Measurements from ENCODE around the gene ERBIN.
"Not testable (repeated sequence)": the region's sequence is repeated elsewhere in the genome, so short reads cannot be mapped to it uniquely, and the experiment has no call there.

ERBIN gene

DNA sequence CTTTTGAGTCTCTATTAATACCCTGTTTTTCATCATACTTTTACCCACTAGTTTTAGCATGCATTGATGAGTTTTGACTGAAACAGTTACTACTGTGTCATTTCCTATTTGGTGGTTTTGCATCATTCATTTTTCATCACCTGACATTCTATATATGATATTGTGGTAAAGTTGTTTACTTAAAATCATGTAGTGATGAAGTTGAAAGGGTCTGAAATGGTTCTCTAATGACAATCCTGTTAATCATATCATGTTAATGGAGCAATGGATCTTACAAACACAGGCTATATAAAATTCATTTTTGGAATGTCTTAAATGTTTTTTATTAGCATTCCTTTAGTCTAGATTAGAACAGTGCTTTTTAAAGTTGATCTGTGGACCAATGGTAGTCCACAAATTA is 84.1 kb downstream of the ERBIN start:
- DNase-seq: no peak

DNA sequence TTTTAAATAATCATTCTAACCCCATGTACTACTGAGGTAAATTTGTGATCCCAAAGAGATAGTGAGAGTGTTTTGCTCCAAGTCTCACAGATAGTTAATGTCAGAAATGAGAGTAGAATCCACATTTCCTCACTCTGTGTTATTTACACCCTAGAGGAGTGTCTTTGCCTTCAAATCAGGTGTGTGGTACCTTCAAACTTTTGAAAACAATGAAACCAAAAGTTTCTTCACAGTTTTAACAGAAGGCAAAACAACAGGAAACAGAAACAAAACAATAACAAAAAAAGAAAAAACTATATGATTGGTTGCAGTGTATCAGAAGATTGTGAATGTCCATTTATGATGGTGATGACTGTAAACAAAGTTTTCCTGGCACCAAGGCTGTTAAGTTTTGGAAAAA is 85.9 kb downstream of the ERBIN start:
- DNase-seq: no peak

DNA sequence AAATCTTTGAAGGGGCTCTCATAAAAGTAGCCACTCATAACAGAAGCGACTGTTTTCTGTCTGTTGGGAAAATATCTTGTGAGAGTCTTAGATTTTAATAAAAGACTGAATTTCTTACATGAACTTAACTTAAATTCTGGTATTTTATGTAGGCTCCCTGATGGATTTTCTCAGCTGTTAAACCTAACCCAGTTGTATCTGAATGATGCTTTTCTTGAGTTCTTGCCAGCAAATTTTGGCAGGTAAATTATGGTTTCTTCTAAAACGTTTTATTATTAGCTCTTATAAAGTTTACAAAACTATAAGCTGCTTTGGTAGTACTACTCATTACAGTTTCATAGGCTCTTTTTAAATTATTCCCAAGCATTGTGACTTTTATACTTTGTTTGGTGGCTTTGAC is 87.0 kb downstream of the ERBIN start:
- DNase-seq: no peak

DNA sequence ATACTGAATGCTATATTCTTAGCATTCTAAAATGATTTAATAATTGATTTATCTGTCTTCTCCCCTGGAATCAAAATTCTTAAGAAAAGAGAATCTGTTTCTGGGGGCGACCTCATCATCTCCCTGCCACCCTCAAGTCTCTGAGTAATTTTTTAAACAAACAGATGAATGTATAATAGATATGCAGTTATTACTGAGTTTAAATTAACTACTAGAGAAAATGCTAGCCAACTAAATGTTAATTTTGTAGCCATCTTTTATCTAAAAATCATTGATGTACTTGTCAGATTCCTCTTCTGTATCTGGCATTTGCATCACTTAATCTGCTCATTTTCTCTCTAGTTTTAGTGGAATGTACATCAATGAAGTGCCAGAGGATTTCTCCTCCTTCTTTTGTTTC is 87.5 kb downstream of the ERBIN start:
- no peak for DNase-seq

DNA sequence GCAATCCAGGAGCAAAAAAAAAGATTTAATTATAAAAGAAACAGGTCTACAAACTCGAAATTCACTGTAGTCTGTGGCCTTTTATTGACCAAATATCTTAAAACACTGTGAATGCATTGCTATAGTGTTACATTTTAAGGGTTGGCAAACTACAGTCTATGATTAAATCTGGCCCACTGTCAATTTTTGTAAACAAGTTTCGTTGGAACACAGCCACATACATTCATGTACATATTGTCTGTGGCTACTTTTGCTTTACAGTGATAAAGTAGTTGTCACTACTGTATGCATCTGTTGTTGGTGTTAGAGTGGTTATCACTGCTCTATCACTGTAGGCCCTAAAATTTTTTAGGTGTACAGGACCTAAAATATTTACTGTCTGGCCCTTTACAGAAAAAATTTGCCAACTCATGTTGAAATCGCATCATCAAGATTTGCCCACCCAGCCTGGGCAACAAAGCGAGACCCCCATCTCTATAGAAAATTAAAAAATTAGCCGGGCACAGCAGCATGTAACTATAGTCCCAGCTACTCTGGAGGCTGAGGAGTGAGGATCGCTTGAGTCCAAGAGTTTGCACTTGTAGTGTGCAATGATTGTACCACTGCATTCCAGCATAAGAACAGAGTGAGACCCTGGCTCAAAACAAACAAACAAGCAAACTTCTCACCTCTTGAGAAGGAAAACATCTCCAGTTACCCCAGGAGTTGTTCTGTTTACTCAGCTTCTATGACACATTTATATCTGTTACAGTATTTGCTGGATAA is 89.0 kb downstream of the ERBIN start:
- DNase-seq: no peak

DNA sequence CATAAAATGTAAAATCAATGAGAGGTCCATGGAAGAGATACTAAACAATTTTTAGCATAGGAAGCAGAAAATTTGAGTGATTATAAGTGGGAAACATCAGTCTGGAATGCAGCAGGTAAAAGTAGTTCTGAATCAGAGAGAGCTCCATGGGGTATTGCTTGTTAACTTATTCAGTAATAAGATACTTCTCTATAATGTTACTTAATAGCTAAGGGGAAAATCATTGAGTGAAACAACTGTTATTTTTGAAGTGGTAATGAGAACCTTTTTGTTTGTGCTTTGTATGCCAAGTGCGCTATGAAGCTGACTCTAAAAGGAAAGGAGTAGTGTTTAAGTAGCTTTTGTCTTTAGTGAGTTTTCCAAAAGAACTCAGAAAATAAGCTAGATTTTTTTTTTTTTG is 95.2 kb downstream of the ERBIN start:
- no peak for DNase-seq

DNA sequence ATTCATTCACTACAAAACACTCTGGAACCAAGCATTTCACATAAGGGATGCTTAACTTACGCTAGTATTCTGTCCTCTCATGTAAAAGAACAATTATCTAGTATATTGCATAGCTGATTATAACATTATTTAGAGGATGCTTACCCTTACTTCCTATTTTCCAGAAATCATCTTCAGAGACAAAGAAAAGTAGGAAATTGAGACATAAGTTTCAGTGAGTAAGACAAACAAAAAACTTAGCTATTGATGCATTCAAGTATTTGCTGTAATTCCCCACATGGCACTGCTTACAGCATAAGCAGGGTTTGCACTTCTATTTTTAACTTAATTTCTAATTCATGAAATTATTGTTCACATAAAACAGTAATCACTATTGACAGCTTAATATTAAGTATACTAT is 112.9 kb downstream of the ERBIN start:
- DNase-seq: no peak

DNA sequence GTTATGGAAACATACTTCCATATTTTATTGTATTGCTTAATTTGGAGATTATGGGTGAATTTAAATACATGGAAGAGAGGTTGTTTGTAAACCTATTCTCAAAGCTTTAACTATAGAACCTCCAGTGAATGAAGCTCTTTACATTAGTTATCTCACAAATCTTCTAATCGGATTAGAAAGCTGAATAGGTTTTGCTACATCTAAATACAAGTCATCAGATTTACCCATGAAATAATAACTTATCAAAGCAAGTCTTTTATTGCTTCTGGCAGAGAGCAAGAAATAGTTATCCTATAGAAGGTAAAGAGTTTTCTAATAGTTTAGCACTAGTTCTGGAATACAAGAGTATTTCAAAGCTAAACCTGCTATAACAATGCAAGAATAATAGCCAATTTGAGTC is 113.3 kb downstream of the ERBIN start:
- DNase-seq: no peak

DNA sequence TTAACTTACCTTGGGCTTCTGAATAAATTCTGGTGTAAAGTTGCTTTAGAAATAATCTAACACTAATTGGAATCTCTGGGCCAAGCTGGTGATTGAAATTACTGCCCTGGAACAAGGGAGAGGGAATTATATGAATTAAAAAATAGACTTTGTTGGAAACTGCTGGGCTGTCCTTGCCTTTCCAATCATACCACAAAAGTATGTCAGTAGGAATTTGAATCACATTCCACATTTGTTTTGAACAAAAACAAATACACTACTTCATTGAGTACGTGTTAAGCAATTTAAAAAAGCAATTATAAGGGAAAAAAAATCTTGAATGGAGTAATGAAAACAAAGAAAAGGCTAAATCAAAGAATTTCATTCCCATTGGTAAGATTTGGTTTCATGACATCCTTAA is 115.3 kb downstream of the ERBIN start:
- DNase-seq: no peak

DNA sequence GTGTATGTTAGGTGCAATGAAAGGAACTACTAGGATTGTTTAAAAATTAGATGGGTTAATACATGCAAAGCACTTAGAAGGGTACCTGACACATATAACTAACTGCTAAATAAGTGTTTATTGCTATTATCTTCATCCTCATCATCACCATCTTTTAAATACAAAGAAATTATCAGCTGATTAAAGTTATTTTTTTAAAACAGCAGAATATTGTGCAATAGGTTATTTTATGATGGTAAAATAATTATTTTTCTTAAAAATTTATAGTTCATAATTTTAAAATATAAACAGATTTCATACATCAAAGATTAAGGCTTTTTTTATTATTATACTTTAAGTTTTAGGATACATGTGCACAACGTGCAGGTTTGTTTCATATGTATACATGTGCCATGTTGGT is 130.9 kb downstream of the ERBIN start:
- no peak for DNase-seq

DNA sequence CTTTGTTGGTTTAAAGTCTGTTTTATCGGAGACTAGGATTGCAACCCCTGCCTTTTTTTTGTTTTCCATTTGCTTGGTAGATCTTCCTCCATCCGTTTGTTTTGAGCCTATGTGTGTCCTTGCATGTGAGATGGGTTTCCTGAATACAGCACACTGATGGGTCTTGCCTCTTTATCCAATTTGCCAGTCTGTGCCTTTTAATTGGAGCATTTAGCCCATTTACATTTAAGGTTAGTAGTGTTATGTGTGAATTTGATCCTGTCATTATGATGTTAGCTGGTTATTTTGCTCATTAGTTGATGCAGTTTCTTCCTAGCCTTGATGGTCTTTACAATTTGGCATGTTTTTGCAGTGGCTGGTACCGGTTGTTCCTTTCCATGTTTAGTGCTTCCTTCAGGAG is 134.9 kb downstream of the ERBIN start:
- DNase-seq: not testable (repeated sequence)

DNA sequence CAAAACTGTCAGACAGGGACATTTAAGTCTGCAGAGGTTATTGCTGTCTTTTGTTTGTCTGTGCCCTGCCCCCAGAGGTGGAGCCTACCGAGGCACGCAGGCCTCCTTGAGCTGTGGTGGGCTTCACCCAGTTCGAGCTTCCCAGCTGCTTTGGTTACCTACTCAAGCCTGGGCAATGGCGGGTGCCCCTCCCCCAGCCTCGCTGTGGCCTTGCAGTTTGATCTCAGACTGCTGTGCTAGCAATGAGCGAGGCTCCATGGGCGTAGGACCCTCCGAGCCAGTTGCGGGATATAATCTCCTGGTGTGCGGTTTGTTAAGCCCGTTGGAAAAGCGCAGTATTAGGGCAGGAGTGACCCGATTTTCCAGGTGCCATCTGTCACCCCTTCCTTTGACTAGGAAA is 136.7 kb downstream of the ERBIN start:
- not testable (repeated sequence) for DNase-seq

DNA sequence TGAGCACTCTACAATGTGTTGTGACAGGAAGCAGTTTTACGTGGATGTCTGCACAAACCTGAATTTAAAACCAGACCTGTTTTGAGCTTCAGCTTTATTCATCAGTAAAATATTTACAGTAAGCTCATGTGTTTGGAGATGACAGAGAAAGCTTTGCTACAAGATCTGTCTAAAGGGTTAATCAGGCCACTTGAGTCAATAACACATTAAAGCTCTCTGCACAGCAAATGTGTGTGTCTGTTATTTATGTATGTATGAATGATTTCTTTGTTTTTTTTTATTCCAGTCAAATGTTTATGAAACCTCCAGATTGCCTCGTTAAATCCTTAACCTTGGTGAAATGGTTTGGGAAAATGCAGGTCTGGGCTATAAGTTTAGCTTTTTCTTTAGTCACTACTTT is 140.5 kb downstream of the ERBIN start:
- DNase-seq: no peak

DNA sequence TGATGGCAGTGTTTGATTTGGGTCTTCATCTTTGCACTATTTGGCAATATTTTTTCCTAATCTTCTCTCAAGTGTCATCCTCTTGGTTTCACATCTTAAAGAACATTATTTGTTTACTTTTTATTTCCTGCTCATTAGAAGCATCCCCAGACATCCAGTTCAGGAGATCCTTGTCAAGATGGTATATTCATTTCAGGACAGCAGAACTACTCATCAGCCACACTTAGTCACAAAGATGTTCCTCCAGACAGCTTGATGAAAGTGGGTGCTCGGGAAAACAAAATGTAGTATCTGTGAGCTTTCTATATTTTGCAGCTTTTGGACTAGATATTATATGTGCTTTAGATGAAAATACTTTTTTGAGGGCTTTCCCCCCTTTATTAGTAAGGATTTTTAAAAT is 145.7 kb downstream of the ERBIN start:
- no peak for DNase-seq

DNA sequence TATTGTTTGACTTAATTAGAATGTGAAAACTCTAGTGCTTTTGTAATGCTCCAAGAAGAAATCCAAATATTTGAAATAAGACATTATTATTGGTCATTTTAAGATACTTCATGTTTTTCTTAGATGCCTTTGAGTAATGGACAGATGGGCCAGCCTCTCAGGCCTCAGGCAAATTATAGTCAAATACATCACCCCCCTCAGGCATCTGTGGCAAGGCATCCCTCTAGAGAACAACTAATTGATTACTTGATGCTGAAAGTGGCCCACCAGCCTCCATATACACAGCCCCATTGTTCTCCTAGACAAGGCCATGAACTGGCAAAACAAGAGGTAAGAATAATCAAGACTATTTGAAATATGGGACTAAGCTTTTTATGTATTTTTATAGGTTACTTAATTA is 148.5 kb downstream of the ERBIN start:
- DNase-seq: no peak

DNA sequence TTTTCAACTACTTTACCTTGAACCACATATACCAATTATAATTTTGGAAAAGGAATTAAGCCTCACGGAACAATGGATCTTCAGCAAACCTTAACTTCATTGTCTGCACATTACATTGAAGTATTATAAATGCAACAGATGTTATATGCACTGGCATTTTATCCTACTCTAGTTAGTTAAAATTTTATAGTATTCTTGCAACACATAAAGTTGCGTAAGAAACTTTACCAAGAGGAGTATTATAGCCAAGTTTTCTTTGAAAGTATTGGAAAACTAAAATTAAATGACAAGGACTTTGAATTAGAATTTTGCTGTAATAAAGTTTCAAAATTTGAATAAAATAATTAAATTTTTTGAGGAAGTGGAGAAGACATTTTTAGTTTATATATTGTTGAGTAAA is 154.3 kb downstream of the ERBIN start:
- no peak for DNase-seq

DNA sequence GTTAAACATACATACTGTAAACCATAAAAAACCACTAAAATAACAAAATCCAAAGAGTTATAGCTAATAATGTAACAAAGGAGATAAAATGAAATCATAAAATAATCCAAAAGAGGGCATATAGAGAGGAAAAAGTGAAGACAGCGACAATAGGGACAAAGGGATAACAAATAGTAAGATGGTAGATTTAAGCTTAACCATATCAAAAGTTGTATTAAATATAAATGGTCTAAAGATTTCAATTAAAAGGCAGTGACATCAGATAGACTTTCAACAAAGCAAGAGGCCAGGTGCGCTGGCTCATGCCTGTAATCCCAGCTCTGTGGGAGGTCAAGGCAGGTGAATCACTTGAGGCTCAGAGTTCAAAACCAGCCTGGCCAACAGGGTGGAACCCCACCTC is 163.0 kb downstream of the ERBIN start:
- DNase-seq: no peak

DNA sequence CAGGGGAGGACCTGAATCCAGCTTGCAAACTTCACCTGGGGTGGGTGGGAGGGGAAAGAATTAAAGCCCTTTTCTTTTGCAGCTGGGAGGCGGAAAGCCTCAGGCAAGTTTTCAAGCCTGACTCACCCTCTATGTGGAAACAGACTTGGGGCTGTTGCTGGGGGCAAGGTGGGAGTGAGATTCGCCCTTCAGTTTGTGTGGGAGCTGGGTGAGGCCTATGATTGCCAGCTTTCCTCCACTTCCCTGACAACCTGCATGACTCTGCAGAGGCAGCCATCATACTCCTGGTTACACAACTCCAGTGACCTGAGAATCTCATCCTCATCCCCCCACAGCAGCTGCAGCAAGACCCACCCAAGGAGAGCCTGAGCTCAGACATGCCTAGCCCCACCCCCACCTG is 174.5 kb downstream of the ERBIN start:
- DNase-seq: no peak

DNA sequence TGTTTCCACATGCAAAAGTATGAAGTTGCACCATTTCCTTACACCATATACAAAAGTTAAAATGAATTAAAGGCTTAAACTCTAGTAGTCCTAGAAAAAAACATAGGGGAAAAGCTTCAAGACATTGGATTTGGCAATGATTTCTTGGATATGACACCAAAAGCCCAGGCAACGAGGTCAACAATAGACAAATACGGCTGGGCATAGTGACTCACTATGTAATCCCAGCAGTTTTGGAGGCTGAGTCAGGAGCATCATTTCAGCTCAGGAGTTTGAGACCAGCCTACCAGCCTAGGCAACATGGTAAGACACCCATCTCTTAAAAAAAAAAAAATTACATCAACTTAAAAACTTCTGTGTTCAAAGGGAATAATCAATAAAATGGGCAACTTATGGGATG is 186.8 kb downstream of the ERBIN start:
- no peak for DNase-seq

DNA sequence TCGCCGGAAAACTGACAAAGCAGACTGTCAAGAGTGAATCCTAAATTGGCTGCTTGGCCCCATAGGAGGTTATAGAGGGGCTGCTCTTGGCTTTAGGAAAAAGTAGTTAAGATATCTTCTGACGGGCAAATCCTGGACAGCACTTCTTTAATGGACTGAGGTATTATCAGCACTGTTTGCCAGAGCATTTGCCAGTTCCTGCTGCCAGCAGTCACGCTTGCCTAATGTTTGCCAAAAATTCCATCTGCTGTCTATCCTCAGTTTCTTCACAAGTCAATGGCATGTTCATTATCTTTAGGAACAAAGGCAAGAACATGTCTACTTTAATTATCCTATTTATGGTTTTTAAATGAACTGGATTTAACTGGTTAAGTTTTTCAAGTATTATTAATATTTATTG is 191.9 kb downstream of the ERBIN start:
- DNase-seq: no peak

DNA sequence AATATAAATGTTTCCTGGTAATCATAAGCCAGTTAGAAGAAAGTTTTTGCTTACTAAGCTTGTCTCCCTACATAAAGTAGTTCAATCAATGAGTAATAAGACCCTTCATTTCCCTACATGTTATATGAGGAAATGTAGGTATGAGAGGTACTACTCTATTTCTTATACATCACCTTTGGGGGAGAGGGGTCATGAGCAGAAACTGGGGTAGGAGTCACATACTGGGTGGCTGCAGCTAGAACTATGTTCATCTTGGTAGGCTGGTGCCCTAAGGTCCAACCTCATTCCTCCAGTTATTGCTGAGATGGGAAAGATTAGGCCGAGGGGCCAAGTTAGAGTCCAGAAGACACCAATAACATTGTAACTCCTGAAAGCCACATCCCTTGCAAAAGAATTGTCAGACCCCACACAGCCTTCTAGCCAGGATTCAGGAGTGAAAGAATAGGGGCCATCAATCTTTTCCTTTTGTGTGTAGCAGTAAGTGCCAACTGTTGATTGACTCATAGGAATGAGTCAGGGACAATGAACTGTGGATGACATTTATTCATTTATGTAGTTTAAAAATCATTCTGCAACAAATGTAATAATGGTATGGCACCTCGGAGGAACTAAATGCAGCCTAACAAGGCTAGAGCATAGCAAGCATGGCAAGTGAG is 196.1 kb downstream of the ERBIN start:
- DNase-seq: no peak

DNA sequence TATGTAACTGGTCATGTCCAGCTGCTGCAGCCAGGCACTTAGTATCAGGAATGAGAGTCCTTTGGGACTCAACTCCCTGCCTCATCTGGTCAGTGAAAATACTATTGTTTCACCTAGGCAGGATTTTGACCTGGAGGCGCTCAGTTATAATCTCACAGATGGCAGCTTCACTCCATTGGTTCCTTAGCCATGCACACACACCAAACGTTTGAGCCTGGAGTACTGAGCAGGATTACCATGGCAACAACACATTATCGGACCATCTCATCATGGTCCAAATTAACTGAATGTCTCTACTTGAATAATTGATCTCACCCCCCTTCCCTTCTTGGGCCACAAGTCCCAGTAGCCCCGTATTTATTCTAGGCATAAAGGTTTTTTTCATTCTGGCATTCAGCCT is 202.8 kb downstream of the ERBIN start:
- DNase-seq: no peak

DNA sequence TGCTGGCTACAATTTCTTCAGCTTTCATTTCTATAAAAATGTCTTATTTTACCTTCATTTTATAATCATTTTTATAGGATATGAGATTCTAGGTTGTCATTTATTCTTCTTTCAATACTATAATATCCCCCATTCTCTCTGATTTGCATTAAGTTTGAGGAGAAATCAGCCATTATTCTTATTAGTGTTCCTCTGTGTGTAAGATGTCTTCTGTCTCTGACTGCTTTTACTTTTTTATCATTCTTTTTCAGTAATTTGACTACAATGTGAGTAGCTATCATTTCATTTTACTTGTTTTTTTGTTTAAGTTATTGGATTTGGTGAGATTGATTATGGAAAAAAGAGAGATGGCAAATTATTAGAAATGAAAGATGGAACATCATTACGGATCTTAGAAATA is 204.1 kb downstream of the ERBIN start:
- DNase-seq: no peak
